MM.1S (cell line): ENCODE data around the gene SPINK9.

Experiments
- DNase-seq: peaks from one replicate; pipeline ENCODE4 v3.0.0-alpha.2; 2015
- H2AFZ ChIP-seq: fragments of 300-600 bp; sonication (generic); 2 replicates; pipeline ENCODE4 v1.6.0; 2016; ENCODE audit warnings: antibody characterized with exemption, low read length
- H3F3A ChIP-seq: fragments of 300-600 bp; sonication (generic); 2 replicates; pipeline ENCODE4 v1.6.1; 2016; ENCODE audit warnings: mild to moderate bottlenecking, antibody characterized with exemption, low read length, moderate library complexity, mixed read lengths; ENCODE audit not compliant: insufficient read depth
- H3K27ac ChIP-seq: fragments of 300-600 bp; sonication (generic); 2 replicates; pipeline ENCODE4 v1.5.1; 2016; ENCODE audit warnings: mild to moderate bottlenecking, low read length
- H3K27me3 ChIP-seq: fragments of 300-600 bp; sonication (generic); replicated peaks from 2 replicates; pipeline ENCODE4 v1.6.0; 2016; ENCODE audit warnings: low read length; ENCODE audit not compliant: insufficient read depth
- H3K36me3 ChIP-seq: fragments of 300-600 bp; sonication (generic); replicated peaks from 2 replicates; pipeline ENCODE4 v1.6.1; 2016; ENCODE audit warnings: mild to moderate bottlenecking, low read length, mixed read lengths; ENCODE audit not compliant: insufficient read depth
- H3K4me1 ChIP-seq: fragments of 300-600 bp; sonication (generic); 2 replicates; pipeline ENCODE4 v1.6.1; 2016; ENCODE audit warnings: low read length, mixed read lengths
- H3K4me2 ChIP-seq: fragments of 300-600 bp; sonication (generic); 2 replicates; pipeline ENCODE4 v1.6.0; 2016; ENCODE audit warnings: low read depth, low read length
- H3K4me3 ChIP-seq: fragments of 300-600 bp; sonication (generic); 2 replicates; pipeline ENCODE4 v1.5.1; 2016; ENCODE audit warnings: low read length, mixed read lengths
- H3K79me2 ChIP-seq: fragments of 300-600 bp; sonication (generic); 2 replicates; pipeline ENCODE4 v1.6.1; 2016; ENCODE audit warnings: mixed run types, low read length, mixed read lengths
- H3K9ac ChIP-seq: fragments of 300-600 bp; sonication (generic); 2 replicates; pipeline ENCODE4 v1.6.1; 2016; ENCODE audit warnings: low read length, mixed read lengths
- H3K9me2 ChIP-seq: fragments of 300-600 bp; sonication (generic); replicated peaks from 2 replicates; pipeline ENCODE4 v1.6.1; 2016; ENCODE audit warnings: mild to moderate bottlenecking, low read length, mixed read lengths; ENCODE audit not compliant: insufficient read depth
- H3K9me3 ChIP-seq: fragments of 300-600 bp; sonication (generic); replicated peaks from 2 replicates; pipeline ENCODE4 v1.6.1; 2016; ENCODE audit warnings: mild to moderate bottlenecking, low read length, mixed read lengths; ENCODE audit not compliant: insufficient read depth
- H4K20me1 ChIP-seq: fragments of 300-600 bp; sonication (generic); 2 replicates; pipeline ENCODE4 v1.6.1; 2016; ENCODE audit warnings: mild to moderate bottlenecking, low read length, moderate library complexity, mixed read lengths; ENCODE audit not compliant: insufficient read depth
- CTCF ChIP-seq: fragments of 300-600 bp; sonication (generic); IDR thresholded peaks from 2 replicates; pipeline ENCODE4 v1.5.1; 2016; ENCODE audit warnings: antibody characterized with exemption, low read length, mixed read lengths
- EZH2 ChIP-seq: fragments of 300-600 bp; sonication (generic); optimal IDR thresholded peaks from 2 replicates; pipeline ENCODE3; 2017; ENCODE audit warnings: low read depth, mild to moderate bottlenecking, antibody characterized with exemption, low read length, mixed read lengths
- EZH2phosphoT487 ChIP-seq: fragments of 300-600 bp; sonication (generic); IDR thresholded peaks from 2 replicates; pipeline ENCODE4 v1.6.1; 2018; ENCODE audit warnings: antibody characterized with exemption, low read length

SPINK9 gene

GRCh38 chr5:148306446-148306845 is 28.9 kb upstream of the SPINK9 start:
- Histone ChIP-seq H3K9me2 (no peaks in the 10 kb centered on the region), H3K27me3 (no peaks in the 10 kb centered on the region), H3K9ac (no peak overlapping the region), H3K27ac (no peak overlapping the region), H3K9me3 (no peaks in the 10 kb centered on the region), H3K4me2 (no peak overlapping the region), H3F3A (no peaks in the 10 kb centered on the region), H4K20me1 (no peaks in the 10 kb centered on the region), H3K4me1 (no peaks in the 10 kb centered on the region), H2AFZ (no peak overlapping the region), H3K79me2 (no peaks in the 10 kb centered on the region), H3K36me3 (no peaks in the 10 kb centered on the region), H3K4me3 (no peak overlapping the region)
- DNase-seq: no peak
- TF ChIP-seq EZH2phosphoT487 (no peak), CTCF (no peak), EZH2 (no peak)

GRCh38 chr5:148309019-148309418 is 26.3 kb upstream of the SPINK9 start:
- no peak overlapping the region for H3K4me2 ChIP-seq
- no peaks in the 10 kb centered on the region for H3K36me3 ChIP-seq
- no peak overlapping the region for H3K9ac ChIP-seq
- H2AFZ ChIP-seq: no peak overlapping the region
- no peaks in the 10 kb centered on the region for H3K4me1 ChIP-seq
- no peaks in the 10 kb centered on the region for H3K9me2 ChIP-seq
- DNase-seq: no peak
- no peak overlapping the region for H3K27ac ChIP-seq
- no peaks in the 10 kb centered on the region for H3K27me3 ChIP-seq
- H4K20me1 ChIP-seq: no peaks in the 10 kb centered on the region
- H3F3A ChIP-seq: no peaks in the 10 kb centered on the region
- H3K4me3 ChIP-seq: no peak overlapping the region
- TF ChIP-seq CTCF (no peak), EZH2 (no peak), EZH2phosphoT487 (no peak)
- H3K9me3 ChIP-seq: no peaks in the 10 kb centered on the region
- no peaks in the 10 kb centered on the region for H3K79me2 ChIP-seq

- Histone ChIP-seq H2AFZ (no peak overlapping the region), H3K4me2 (no peak overlapping the region), H3K9me2 (no peaks in the 10 kb centered on the region), H3K9ac (no peak overlapping the region), H3K9me3 (no peaks in the 10 kb centered on the region), H3K27me3 (no peaks in the 10 kb centered on the region), H3K36me3 (no peaks in the 10 kb centered on the region), H3K4me1 (no peaks in the 10 kb centered on the region), H3K4me3 (no peak overlapping the region), H3K27ac (no peak overlapping the region), H3F3A (no peaks in the 10 kb centered on the region), H4K20me1 (no peaks in the 10 kb centered on the region), H3K79me2 (no peaks in the 10 kb centered on the region)
- no peak for DNase-seq
- TF ChIP-seq EZH2phosphoT487 (no peak), EZH2 (no peak), CTCF (no peak)
Measured at GRCh38 chr5:148309746-148310145, 25.6 kb upstream of the SPINK9 start.
